ENCODE data around the gene REV3L.

DNA sequence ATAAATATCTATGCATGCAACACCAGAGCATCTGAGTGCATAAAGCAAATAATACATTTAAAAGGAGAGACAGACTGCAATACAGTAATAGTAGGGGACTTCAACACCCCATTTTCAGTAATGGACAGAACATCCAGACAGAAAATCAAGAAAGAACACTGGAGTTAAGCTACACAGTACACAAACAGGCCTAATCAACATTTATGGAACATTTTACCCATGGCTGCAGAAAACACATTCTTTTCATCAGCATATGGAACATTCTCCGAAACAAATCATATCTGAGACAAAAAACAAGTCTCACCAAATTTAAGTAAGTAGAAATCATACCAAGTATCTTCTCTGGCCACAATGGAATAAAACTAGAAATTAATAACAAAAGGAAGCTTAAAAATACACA is 50.5 kb downstream of the REV3L start:
- no peak for TF ChIP-seq EZH2 (IDR thresholded peaks at IDR 0.05; ENCODE audit: low read length, missing control alignments)
- TF ChIP-seq, protein P1, sequence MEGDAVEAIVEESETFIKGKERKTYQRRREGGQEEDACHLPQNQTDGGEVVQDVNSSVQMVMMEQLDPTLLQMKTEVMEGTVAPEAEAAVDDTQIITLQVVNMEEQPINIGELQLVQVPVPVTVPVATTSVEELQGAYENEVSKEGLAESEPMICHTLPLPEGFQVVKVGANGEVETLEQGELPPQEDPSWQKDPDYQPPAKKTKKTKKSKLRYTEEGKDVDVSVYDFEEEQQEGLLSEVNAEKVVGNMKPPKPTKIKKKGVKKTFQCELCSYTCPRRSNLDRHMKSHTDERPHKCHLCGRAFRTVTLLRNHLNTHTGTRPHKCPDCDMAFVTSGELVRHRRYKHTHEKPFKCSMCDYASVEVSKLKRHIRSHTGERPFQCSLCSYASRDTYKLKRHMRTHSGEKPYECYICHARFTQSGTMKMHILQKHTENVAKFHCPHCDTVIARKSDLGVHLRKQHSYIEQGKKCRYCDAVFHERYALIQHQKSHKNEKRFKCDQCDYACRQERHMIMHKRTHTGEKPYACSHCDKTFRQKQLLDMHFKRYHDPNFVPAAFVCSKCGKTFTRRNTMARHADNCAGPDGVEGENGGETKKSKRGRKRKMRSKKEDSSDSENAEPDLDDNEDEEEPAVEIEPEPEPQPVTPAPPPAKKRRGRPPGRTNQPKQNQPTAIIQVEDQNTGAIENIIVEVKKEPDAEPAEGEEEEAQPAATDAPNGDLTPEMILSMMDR (conservative IDR thresholded peaks at IDR 0.05 in 1 of 2, IDR thresholded peaks at IDR 0.05 in 1 of 2; ENCODE audit: low read depth in 1 of 2, low read length in 2 of 2): no peak

All from fibroblast of lung (primary cell).